ENCODE measurements around the gene CAMKMT. TPM values are rescaled to one million over a fixed set of nuclear protein-coding genes. Genes with fewer than 3 reads are reported as not detected.

Gene CAMKMT
- total RNA-seq, 4 donors from 2014 or later = 2.6 to 9.5 (median 5.2) TPM

- Histone ChIP-seq H3K36me3 (no peaks in the 10 kb centered on the region), H3K27me3 (no peaks in the 10 kb centered on the region), H3K9me3 (peaks cover 0 to 3% (median 0%) of the 10 kb centered on the region in 3 donors), H3K4me1 (peaks cover 4 to 8% of the 10 kb centered on the region in 2 donors), H3K4me3 (no peak overlapping the region), H3K27ac (no peak overlapping the region)
- in situ Hi-C loops (cut with MboI; ENCODE audit: low sequenced_read_pairs in 4 of 4) (no loop called here), intact Hi-C loops (cut with DNase I; ENCODE audit: low total_unique reads) (no loop called here)
- DNase-seq (no peak), ATAC-seq (no peak)
- TF ChIP-seq CTCF (IDR thresholded peaks at IDR 0.05 in 4 of 5, conservative IDR thresholded peaks at IDR 0.05 in 1 of 5) = no peak
- no peak for TF ChIP-seq POLR2A (IDR thresholded peaks at IDR 0.05)
Measured at GRCh38 chr2:44736270-44736942, 374.7 kb downstream of the CAMKMT start.

- Histone ChIP-seq H3K4me1 (peaks cover 8 to 14% of the 10 kb centered on the region in 2 donors), H3K36me3 (no peaks in the 10 kb centered on the region), H3K9me3 (peaks cover 0 to 3% (median 0%) of the 10 kb centered on the region in 3 donors), H3K27ac (no peak overlapping the region), H3K4me3 (no peak overlapping the region), H3K27me3 (no peaks in the 10 kb centered on the region)
- no peak for DNase-seq
- no peak for ATAC-seq
- no peak for TF ChIP-seq POLR2A (IDR thresholded peaks at IDR 0.05)
- TF ChIP-seq CTCF (IDR thresholded peaks at IDR 0.05 in 4 of 5, conservative IDR thresholded peaks at IDR 0.05 in 1 of 5) = no peak
- in situ Hi-C loops (cut with MboI; ENCODE audit: low sequenced_read_pairs in 4 of 4) = no loop called here
- intact Hi-C loops (cut with DNase I; ENCODE audit: low total_unique reads) = no loop called here
Measured at GRCh38 chr2:44740678-44741077, 378.9 kb downstream of the CAMKMT start.

- H3K4me1 ChIP-seq = peaks cover 14 to 20% of the 10 kb centered on the region in 2 donors
- no peak for DNase-seq
- no peaks in the 10 kb centered on the region for H3K9me3 ChIP-seq
- no peaks in the 10 kb centered on the region for H3K27me3 ChIP-seq
- TF ChIP-seq POLR2A (IDR thresholded peaks at IDR 0.05) (no peak), CTCF (IDR thresholded peaks at IDR 0.05 in 4 of 5, conservative IDR thresholded peaks at IDR 0.05 in 1 of 5) (no peak)
- H3K4me3 ChIP-seq = no peak overlapping the region
- peak in 1 of 2 donors; percentile 61 for ATAC-seq
- no peak overlapping the region for H3K27ac ChIP-seq
- intact Hi-C loops (cut with DNase I; ENCODE audit: low total_unique reads) = no loop called here
- in situ Hi-C loops (cut with MboI; ENCODE audit: low sequenced_read_pairs in 4 of 4) = no loop called here
- no peaks in the 10 kb centered on the region for H3K36me3 ChIP-seq
Measured at GRCh38 chr2:44741507-44741906, 379.8 kb downstream of the CAMKMT start.

DNA sequence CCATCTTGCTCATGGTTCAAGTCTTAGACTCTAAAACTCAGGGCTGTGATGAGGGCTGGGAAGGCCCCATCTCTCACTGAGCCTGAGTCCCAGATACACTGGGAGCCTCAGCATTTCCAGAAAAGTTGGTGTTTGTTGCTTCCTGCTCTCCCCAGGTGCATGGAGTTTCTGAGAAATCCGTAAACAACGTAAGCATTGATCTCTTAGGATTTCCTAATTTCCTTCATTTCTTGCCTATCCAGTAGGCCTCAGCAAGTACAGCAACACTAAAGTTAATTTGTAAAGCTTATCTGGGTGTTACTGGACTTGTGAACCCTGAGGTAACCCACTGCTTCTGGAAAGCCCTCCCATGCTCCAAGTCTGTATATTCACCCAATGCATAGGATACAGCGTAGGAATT is 380.3 kb downstream of the CAMKMT start:
- TF ChIP-seq CTCF (IDR thresholded peaks at IDR 0.05 in 4 of 5, conservative IDR thresholded peaks at IDR 0.05 in 1 of 5) (no peak), POLR2A (IDR thresholded peaks at IDR 0.05) (no peak)
- H3K27ac ChIP-seq = no peak overlapping the region
- ATAC-seq (no peak), DNase-seq (no peak)
- H3K9me3 ChIP-seq = no peaks in the 10 kb centered on the region
- H3K36me3 ChIP-seq = no peaks in the 10 kb centered on the region
- no peak overlapping the region for H3K4me3 ChIP-seq
- intact Hi-C loops (cut with DNase I; ENCODE audit: low total_unique reads) = no loop called here
- peaks cover 14 to 20% of the 10 kb centered on the region in 2 donors for H3K4me1 ChIP-seq
- in situ Hi-C loops (cut with MboI; ENCODE audit: low sequenced_read_pairs in 4 of 4) = no loop called here
- no peaks in the 10 kb centered on the region for H3K27me3 ChIP-seq

DNA sequence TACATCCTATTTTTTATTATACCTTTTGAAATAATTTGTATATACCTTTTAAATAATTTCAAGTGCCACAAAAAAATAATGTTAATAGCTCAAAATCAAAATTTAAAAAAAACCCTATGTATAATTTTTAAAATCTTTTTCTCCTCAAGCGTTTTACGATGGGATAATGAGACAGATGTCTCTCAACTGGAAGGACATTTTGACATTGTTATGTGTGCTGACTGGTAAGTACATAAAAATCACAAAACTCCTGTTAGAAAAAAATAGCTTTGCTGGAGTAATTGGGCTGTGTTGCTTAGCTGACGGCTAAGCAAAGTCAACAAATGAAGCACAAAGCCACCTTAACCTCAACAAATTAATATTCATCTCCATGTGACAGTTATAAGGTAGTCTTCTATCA is 381.7 kb downstream of the CAMKMT start:
- Histone ChIP-seq H3K27ac (no peak overlapping the region), H3K4me3 (no peak overlapping the region), H3K4me1 (peaks cover 14 to 20% of the 10 kb centered on the region in 2 donors), H3K27me3 (no peaks in the 10 kb centered on the region), H3K9me3 (no peaks in the 10 kb centered on the region), H3K36me3 (no peaks in the 10 kb centered on the region)
- in situ Hi-C loops (cut with MboI; ENCODE audit: low sequenced_read_pairs in 4 of 4) (no loop called here), intact Hi-C loops (cut with DNase I; ENCODE audit: low total_unique reads) (no loop called here)
- TF ChIP-seq CTCF (IDR thresholded peaks at IDR 0.05 in 4 of 5, conservative IDR thresholded peaks at IDR 0.05 in 1 of 5) (no peak), POLR2A (IDR thresholded peaks at IDR 0.05) (no peak)
- no peak for DNase-seq
- ATAC-seq = no peak

All from gastrocnemius medialis (tissue), 4 donors.